Measurements from ENCODE around the gene ITGA1.
"Not testable (repeated sequence)": the region's sequence is repeated elsewhere in the genome, so short reads cannot be mapped to it uniquely, and the experiment has no call there.

ITGA1 gene

DNA sequence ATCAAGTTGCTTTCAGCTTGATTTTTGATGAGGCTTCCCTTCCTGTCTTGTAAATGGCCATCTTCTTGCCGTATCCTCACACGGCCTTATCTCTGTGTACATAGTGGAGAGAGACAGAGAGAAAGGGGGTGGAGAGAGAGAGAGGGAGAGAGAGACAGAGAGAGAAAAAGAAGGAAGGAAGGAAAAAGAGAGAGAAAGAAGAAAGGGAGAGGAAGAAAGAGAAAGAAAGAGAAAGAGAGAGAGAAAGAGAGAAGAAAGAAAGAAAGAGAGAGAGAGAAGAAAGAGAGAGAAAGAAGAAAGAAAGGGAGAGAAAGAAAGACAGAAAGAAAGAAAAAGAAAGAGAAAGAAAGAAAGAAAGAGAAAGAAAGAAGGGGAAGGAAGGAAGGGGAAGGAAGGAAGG, 46.6 kb downstream of the ITGA1 start:
- no peak for DNase-seq

DNA sequence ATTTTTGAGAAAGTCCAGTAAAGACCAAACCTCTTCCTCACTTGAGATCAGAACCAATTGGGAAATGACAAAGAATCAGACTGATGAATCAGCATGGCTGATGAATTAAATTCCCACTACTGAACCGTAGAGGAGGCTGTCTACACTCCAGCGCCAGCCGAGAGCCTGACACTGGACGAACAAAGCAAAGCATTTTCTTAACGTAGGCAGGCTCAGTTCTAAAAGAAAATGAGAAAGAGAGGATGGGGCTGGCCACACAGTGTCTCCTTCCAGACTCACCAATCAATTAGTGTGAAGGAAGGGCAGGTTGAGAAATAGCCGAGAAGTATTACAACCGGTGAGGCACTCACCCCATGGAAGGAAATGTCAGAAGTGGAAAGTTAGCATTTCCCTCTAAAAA, 49.4 kb downstream of the ITGA1 start:
- no peak for DNase-seq

DNA sequence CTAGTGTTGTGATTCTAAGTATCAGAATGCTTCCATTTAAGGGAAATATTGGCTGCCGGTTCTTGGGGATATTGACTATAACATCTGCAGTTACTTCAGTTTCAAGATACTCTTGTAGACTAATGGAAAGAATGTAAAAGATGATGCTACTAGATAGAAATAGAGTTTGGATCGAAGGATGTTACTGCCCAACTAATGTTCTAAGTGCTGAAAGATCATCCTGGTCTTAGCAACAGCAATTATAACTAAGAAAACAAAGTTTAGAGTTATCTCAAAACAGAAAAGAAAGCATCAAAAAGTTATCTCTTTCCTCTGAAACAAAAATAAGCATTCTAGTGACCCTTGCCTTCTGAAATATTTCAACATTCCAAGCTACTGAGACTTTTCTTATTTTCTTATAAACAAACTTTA, 49.9 kb downstream of the ITGA1 start:
- DNase-seq = no peak

- DNase-seq = no peak
Measured at GRCh38 chr5:52838326-52839015, 50.8 kb downstream of the ITGA1 start.

DNA sequence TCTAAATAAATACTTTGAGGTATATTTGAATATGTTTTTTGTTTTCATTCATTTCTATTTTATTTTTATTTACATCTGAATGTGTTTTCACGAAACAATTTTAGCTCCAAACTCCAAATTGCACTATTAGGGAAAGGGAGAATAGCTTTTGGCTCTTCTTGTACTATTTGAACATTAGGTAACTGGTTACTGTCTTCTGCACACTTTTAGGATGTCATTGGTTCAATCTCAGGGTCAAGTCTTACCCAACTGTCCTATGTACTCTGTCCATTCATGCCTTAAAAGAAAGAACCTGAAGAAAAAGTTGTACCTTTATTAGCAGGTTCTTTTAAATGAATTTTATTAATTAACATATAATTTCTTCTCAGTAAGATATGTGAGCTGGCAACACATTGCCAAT, 51.6 kb downstream of the ITGA1 start:
- no peak for DNase-seq

- DNase-seq = no peak
Measured at GRCh38 chr5:52840277-52841050, 52.7 kb downstream of the ITGA1 start.

DNA sequence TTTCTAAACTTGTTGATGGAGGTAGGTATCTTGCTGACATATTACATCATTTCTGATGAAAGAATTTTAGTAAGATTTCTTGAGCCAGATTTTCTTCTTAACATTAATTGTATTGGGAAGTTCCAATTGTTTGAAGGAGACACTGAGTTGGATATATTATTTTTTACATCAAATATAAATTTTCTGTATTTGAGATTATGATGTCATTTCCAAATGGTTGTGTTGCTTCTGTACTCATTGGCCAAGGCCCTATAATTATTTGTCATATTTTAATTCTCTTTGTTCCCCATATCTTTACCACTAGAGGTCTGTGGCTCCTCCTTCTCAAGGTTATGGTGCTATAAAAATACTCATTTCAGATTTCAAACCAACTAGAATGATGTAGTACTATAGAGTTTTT, 53.4 kb downstream of the ITGA1 start:
- DNase-seq = no peak

DNA sequence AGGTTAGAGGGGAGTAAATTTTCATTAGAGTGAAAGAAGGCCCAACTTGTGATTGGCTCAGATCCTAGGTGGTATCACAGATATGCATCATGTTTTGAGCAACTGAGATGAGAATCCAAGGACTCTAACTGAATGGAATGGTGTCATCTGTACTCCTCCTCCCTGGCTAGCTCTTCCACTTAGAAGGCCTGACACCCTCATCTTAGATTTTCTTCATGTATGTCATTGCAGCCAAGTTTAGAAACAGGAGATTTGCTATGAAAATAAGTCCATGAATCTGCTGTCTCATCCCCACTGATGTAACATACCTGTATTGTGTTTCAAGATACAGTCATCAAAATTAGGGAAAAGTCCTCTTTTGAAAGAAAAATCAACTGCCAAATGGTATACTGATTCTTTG, 54.4 kb downstream of the ITGA1 start:
- DNase-seq = no peak

DNA sequence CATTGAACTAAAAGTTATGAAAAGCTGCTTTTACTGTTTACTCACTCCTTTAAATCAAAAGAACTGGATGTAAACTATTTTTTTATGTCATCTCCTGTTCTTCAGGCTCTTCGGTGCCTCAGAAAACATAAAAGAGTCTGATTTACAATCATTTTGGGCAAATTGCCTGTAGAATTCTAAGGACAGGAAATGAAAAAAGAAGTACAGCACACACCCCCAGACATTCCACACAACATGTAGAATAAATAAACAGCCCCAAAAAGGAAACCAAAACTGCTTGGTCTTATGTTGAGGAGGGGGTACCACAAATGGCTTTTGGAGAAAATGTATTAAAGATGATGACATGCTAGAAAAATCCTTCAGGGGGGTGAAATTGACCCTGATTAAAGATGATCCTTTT, 57.2 kb downstream of the ITGA1 start:
- DNase-seq = no peak

DNA sequence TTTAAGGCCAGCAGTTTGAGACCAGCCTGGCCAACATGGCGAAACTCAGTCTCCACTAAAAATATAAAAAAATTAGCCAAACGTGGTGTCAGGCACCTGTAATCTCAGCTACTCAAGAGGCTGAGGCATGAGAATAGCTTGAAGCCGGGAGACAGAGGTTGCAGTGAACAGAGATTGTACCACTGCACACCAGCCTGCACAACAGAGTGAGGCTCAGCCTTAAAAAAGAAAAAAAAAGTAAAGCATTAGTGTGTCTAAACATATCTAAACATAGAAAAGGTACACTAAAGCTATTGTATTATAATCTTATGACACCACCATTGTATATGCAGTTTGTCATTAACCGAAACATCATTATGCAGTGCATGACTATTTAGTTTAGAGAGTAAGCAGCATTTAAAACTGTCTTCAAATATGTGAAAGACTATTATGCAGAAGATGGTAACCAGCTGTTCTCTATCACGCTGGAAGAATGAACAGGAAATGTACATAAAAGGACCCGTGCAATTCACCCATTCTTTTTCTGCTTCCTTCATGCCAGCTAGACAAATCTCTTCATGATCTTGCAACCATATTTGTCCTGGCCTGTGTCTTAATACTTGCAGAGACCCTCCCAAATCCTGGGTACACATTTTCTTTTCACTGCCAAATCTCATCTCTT, 58.6 kb downstream of the ITGA1 start:
- no peak for DNase-seq

DNA sequence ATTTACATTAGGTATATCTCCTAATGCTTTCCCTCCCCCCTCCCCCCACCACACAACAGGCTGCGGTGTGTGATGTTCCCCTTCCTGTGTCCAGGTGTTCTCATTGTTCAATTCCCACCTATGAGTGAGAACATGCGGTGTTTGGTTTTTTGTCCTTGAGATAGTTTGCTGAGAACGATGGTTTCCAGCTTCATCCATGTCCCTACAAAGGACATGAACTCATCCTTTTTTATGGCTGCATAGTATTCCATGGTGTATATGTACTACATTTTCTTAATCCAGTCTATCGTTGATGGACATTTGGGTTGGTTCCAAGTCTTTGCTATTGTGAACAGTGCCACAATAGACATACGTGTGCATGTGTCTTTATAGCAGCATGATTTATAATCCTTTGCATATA, 61.0 kb downstream of the ITGA1 start:
- not testable (repeated sequence) for DNase-seq

DNA sequence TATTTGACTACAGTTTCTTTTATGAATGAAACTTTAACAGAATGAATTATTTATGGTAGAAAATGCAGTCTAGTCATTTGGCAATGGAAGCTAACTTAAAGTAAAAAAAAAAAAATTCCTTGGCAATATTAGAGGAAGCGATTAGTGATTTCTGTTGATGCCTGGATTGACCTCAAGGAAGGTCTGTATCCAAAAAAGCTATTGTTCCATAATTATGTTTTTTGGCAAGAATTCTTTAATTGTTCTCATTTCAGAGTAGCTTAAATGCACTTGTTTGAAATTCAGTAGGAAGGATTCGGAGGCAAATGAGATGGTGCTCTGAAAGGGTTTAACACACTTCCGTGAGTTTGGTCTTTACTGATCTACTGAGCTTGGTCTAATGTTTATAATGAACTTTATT, 61.8 kb downstream of the ITGA1 start:
- no peak for DNase-seq

DNA sequence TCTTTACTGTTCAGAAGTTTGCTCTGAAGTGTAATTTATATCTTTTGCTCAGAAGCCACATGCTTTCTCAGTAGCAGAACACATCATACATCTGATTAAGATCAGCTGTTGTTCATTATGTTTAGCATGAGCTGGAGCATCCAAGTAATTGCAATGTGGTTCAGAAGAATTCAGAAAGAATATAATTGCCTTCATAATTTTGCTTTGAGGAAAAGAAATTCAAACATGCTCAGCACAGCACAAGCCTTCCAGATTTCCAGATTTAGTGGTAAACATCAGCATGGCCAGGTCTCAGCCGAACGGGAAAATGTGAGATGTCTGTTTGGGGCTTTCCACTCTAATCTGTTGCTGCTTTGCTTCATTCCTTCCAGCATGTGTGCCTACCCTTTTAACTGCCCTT, 65.9 kb downstream of the ITGA1 start:
- no peak for DNase-seq

DNA sequence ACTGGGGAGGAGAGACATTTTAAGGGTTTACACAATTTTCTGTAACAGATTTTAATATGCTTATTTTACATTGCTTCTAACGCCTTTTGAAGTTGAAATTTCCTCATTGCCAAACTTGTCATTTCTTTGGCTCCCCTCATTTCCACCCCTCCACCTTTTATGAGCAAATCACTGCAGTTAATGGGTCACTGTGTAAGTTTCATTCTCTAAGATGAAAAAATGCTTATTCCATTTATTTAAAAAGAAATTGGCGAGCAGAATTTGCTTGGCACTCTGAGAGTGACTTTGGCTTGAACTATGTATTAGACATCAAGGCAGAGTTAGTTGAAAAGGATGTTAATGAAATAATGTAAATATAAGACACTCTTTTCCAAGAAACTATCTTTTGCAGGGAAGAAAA, 66.6 kb downstream of the ITGA1 start:
- DNase-seq = no peak

GRCh38 chr5:52854949-52855348, 67.2 kb downstream of the ITGA1 start:
- DNase-seq = no peak

- DNase-seq = no peak
Measured at GRCh38 chr5:52856564-52856963, 68.8 kb downstream of the ITGA1 start.

- no peak for DNase-seq
Measured at GRCh38 chr5:52859628-52860027, 71.9 kb downstream of the ITGA1 start.

GRCh38 chr5:52861368-52861767, 73.7 kb downstream of the ITGA1 start:
- no peak for DNase-seq

DNA sequence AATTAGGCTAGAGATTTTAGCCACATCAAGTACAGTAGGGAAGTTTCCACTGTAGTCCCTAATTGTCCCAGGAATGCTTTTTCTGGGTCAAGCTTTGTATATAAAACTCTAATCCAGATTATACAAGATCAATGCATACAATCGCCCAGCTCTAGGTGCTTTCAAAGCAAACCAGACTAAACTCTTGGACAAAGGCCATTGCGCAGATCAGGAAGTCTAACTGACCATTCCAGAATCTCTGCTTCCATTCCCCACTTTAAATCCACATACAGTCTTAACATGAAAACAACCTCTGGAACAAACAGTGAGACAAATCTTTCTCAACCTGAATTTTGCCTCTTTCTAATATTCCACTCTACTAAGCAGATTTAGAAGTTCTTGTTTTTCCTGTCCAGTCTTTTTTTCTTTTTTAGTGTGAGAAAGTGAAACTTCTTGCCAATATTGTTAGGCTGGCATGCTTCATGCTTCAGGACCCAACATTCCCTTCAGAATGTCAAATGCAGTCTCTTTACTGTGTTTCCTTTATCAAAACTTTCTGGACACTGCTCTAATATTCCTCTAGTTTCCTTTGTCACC, 76.1 kb downstream of the ITGA1 start:
- no peak for DNase-seq

GRCh38 chr5:52864371-52864770, 76.7 kb downstream of the ITGA1 start:
- no peak for DNase-seq

DNA sequence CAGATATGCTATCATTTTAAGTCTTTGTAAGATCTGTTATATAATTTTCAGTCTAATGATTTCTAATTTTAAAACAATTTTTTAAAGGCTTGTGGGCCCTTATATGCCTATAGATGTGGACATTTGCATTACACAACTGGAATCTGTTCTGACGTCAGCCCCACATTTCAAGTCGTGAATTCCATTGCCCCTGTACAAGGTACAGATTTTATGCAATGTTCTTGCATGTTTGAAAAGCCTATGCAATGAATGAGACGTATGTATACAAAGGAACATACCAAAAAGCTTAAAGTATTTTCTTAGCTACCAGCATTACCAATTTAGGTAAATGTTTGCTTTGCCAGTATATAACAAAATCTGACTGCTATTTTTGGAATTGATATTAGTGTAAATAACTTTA, 77.2 kb downstream of the ITGA1 start:
- no peak for DNase-seq

- not testable (repeated sequence) for DNase-seq
Measured at GRCh38 chr5:52865991-52866390, 78.3 kb downstream of the ITGA1 start.

- no peak for DNase-seq
Measured at GRCh38 chr5:52867809-52868208, 80.1 kb downstream of the ITGA1 start.

GRCh38 chr5:52868417-52868816, 80.7 kb downstream of the ITGA1 start:
- no peak for DNase-seq

Data from NCI-H1436 treated with DMSO at 0.1 percent for 48 hours (cell line).